PFSK-1 (cell line): ENCODE measurements around the gene TIAM2.

Source experiments
- FOXP2 ChIP-seq: optimal IDR thresholded peaks from 2 replicates; pipeline ENCODE3; 2011; ENCODE audit warnings: borderline replicate concordance, control low read depth, inconsistent platforms; ENCODE audit not compliant: insufficient read depth; ENCODE audit errors: extremely low read length, extremely low read depth
- POLR2AphosphoS5 ChIP-seq: IDR thresholded peaks from 2 replicates; pipeline ENCODE4 v1.6.1; 2012; ENCODE audit warnings: low read depth, mild to moderate bottlenecking, control low read depth, low read length, moderate library complexity
- REST ChIP-seq, 2 experiments: IDR thresholded peaks; 2 replicates each; pipeline versions ENCODE4 v1.6.1 to v1.8.0; 2011 to 2012; ENCODE audit warnings: low read depth in 2 of 2, low read length in 2 of 2, control low read depth in 1 of 2, inconsistent platforms in 1 of 2, mild to moderate bottlenecking in 1 of 2, moderate library complexity in 1 of 2; ENCODE audit not compliant: insufficient read depth in 1 of 2
- SIN3A ChIP-seq: IDR thresholded peaks from 2 replicates; pipeline ENCODE4 v1.6.1; 2012; ENCODE audit warnings: mild to moderate bottlenecking, low read length, moderate library complexity, borderline replicate concordance; ENCODE audit not compliant: insufficient read depth
- TAF1 ChIP-seq: IDR thresholded peaks from 2 replicates; pipeline ENCODE4 v1.6.1; 2012; ENCODE audit warnings: low read length, control low read depth, borderline replicate concordance; ENCODE audit not compliant: insufficient read depth

The TIAM2 gene

DNA sequence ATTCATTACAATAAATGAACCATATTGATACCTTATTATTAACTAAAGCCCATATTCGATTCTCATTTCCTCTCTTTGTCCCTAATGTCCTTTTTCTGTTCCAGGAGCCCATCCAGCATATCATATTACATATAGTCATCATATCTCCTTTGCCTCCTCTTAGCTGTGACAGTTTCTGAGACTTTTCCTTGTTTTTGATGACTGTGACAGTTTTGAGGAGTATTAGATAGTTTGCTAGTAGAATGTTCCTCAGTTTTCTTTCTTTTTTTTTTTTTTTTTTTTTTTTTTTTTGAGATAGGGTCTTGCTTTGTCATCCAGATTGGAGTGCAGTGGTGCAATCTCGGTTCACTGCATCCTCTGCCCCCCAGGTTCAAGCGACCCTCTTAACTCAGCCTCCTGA lies 61.6 kb downstream of the TIAM2 start:
- no peak for TF ChIP-seq SIN3A
- TF ChIP-seq FOXP2, result no peak
- TF ChIP-seq TAF1, result no peak
- TF ChIP-seq POLR2AphosphoS5, result no peak

GRCh38 chr6:155061381-155061780 lies 66.3 kb downstream of the TIAM2 start:
- TF ChIP-seq SIN3A (no peak), REST (IDR thresholded peaks at IDR 0.05; ENCODE audit: insufficient read depth in 1 of 2, low read depth in 2 of 2, low read length in 2 of 2) (no peak), POLR2AphosphoS5 (no peak), TAF1 (no peak), FOXP2 (no peak)

- TF ChIP-seq TAF1 (no peak), SIN3A (no peak), POLR2AphosphoS5 (no peak), FOXP2 (no peak), REST (IDR thresholded peaks at IDR 0.05; ENCODE audit: insufficient read depth in 1 of 2, low read depth in 2 of 2, low read length in 2 of 2) (no peak)
Measured at GRCh38 chr6:155062866-155063341, 67.8 kb downstream of the TIAM2 start.

DNA sequence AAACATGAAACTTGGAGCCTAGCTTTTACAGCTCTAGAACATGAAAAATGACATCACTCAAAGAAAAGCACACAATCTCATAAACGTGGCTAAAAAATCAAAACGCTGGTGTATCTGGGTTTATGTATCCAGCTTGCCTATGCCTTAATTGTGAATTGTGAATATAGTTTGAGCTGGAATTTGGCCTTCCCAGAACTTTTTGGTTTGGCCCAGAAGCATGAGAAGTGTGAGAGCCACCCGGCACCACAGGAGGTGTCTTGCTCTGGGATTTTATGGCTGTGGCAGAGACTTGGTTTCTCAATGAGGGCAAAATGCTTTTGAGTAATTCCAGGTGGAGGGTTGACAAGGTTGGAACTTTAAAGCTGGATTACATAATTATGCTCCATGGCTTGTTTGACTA lies 69.2 kb downstream of the TIAM2 start:
- no peak for TF ChIP-seq FOXP2
- no peak for TF ChIP-seq REST (IDR thresholded peaks at IDR 0.05; ENCODE audit: insufficient read depth in 1 of 2, low read depth in 2 of 2, low read length in 2 of 2)
- no peak for TF ChIP-seq POLR2AphosphoS5
- TF ChIP-seq SIN3A, result no peak
- TF ChIP-seq TAF1, result no peak

DNA sequence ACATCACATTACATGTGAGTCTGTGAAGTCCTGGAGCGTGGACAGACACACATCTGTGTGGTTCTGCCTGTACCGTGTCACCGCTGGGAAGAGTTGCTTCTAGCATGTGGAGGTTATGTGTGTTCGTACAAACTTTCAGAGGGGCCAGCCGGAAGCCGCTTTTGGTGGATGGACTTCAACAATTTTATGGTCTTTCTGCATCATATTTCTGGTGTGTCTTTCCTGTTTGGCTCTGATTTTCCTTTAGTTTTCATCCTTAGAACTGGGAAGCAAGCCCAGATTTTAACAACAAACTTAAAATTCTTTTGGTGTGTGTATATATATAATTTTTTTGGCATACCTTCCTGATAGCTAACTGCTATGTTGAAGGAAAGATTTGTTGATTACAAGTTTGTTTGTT lies 71.2 kb downstream of the TIAM2 start:
- no peak for TF ChIP-seq REST (IDR thresholded peaks at IDR 0.05; ENCODE audit: insufficient read depth in 1 of 2, low read depth in 2 of 2, low read length in 2 of 2)
- TF ChIP-seq SIN3A, result no peak
- TF ChIP-seq FOXP2, result no peak
- no peak for TF ChIP-seq POLR2AphosphoS5
- no peak for TF ChIP-seq TAF1
